Lung (tissue), 12 donors: ENCODE data around the gene MED13L. TPM values are rescaled to one million over a fixed set of nuclear protein-coding genes. Genes with fewer than 3 reads are reported as not detected.

ENCODE experiments used
- ATAC-seq: fragments of 200-7000 bp; cut with Tn5 transposase; one replicate; pipeline ENCODE4 v1.9.1; 2020; ENCODE audit warnings: moderate number of reproducible peaks; ENCODE audit not compliant: insufficient read depth, low FRiP score
- DNase-seq, 3 donors: peaks; one replicate each; pipeline ENCODE4 v3.0.0-alpha.2; 2013 to 2017
- H3K27ac ChIP-seq, 2 donors: one replicate each; pipeline ENCODE4 v1.5.1; 2013; ENCODE audit warnings: mild to moderate bottlenecking in 2 of 2, moderate library complexity in 2 of 2, control low read depth in 1 of 2, inconsistent platforms in 1 of 2, low read depth in 1 of 2, low read length in 1 of 2
- H3K27me3 ChIP-seq, 3 donors: one replicate each; pipeline ENCODE4 v1.5.1; 2013; ENCODE audit warnings: low read length in 2 of 3; ENCODE audit not compliant: control insufficient read depth in 3 of 3, insufficient read depth in 3 of 3
- H3K36me3 ChIP-seq, 4 donors: one replicate each; pipeline ENCODE4 v1.5.1; 2013; ENCODE audit warnings: low read length in 4 of 4, mild to moderate bottlenecking in 1 of 4, moderate library complexity in 1 of 4; ENCODE audit not compliant: control insufficient read depth in 4 of 4, insufficient read depth in 4 of 4
- H3K4me1 ChIP-seq, 5 donors: one replicate each; pipeline ENCODE4 v1.5.1; 2013; ENCODE audit warnings: low read length in 5 of 5, mild to moderate bottlenecking in 2 of 5, moderate library complexity in 1 of 5; ENCODE audit not compliant: control insufficient read depth in 5 of 5, insufficient read depth in 5 of 5
- H3K4me3 ChIP-seq: one replicate; pipeline ENCODE4 v1.5.1; 2013; ENCODE audit warnings: mild to moderate bottlenecking, control low read depth, moderate library complexity
- H3K9ac ChIP-seq, 2 donors: one replicate each; pipeline ENCODE4 v1.5.1; 2013; ENCODE audit warnings: low read length in 2 of 2, control low read depth in 1 of 2; ENCODE audit not compliant: insufficient read depth in 1 of 2
- H3K9me3 ChIP-seq, 4 donors: one replicate each; pipeline ENCODE4 v1.5.1; 2013; ENCODE audit warnings: low read length in 3 of 4, mild to moderate bottlenecking in 1 of 4, moderate library complexity in 1 of 4; ENCODE audit not compliant: control insufficient read depth in 4 of 4, insufficient read depth in 3 of 4
- WGBS, 2 donors: extraction: QIAGEN DNeasy Blood & Tissue Kit; methylation state at CpG; one replicate each; pipeline ENCODE4 v1.1.7; 2013; 5-methylcytosine and 5-hydroxymethylcytosine counted together
- polyA plus RNA-seq, 2 donors: library from polyadenylated mRNA; stranded (reverse); fragments of 200-250 nt; gene quantifications; one replicate each; pipeline ENCODE4 v1.2.1, GENCODE V29; 2013
- total RNA-seq, 2 donors: library from RNA; depleted of rRNA in 1 of 2; stranded (reverse); fragments of >200 nt in 1 of 2; gene quantifications; one replicate each; pipeline ENCODE4 v1.2.1, GENCODE V29; 2014 to 2021
- TF ChIP-seq, protein P1 (sequence below): IDR thresholded peaks from 2 replicates; pipeline ENCODE4 v1.5.1; 2012; ENCODE audit warnings: mild to moderate bottlenecking; ENCODE audit errors: control extremely low read depth, extremely low read depth
- donor health status: control.
- donor health status: control.
- donor health status: Bipolar disorder and iron deficiency.
- donor health status: healthy.
- donor health status: DM: yes; HTN: yes; CAD: no.

MED13L gene
- total and polyA plus RNA-seq, 4 donors, result 18.2 to 329 (median 71.4) TPM

- WGBS, 2 donors, result 89 to 94% methylated on average over 3 of the region's 3 CpGs
- TF ChIP-seq, protein P1, sequence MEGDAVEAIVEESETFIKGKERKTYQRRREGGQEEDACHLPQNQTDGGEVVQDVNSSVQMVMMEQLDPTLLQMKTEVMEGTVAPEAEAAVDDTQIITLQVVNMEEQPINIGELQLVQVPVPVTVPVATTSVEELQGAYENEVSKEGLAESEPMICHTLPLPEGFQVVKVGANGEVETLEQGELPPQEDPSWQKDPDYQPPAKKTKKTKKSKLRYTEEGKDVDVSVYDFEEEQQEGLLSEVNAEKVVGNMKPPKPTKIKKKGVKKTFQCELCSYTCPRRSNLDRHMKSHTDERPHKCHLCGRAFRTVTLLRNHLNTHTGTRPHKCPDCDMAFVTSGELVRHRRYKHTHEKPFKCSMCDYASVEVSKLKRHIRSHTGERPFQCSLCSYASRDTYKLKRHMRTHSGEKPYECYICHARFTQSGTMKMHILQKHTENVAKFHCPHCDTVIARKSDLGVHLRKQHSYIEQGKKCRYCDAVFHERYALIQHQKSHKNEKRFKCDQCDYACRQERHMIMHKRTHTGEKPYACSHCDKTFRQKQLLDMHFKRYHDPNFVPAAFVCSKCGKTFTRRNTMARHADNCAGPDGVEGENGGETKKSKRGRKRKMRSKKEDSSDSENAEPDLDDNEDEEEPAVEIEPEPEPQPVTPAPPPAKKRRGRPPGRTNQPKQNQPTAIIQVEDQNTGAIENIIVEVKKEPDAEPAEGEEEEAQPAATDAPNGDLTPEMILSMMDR, result no peak
- Histone ChIP-seq H3K27me3 (no peaks in the 10 kb centered on the region), H3K4me1 (peaks cover 3 to 19% (median 12%) of the 10 kb centered on the region in 5 donors), H3K9me3 (no peaks in the 10 kb centered on the region), H3K27ac (no peak overlapping the region), H3K4me3 (no peak overlapping the region), H3K36me3 (no peaks in the 10 kb centered on the region), H3K9ac (no peak overlapping the region)
- no peak for DNase-seq
- no peak for ATAC-seq
Measured at GRCh38 chr12:116057356-116057755, 220.1 kb downstream of the MED13L start.

GRCh38 chr12:116055895-116056607 lies 221.4 kb downstream of the MED13L start:
- Histone ChIP-seq H3K4me1 (peaks cover 3 to 26% (median 15%) of the 10 kb centered on the region in 5 donors), H3K27ac (no peak overlapping the region), H3K4me3 (no peak overlapping the region), H3K9ac (no peak overlapping the region), H3K9me3 (no peaks in the 10 kb centered on the region), H3K27me3 (no peaks in the 10 kb centered on the region), H3K36me3 (no peaks in the 10 kb centered on the region)
- TF ChIP-seq, protein P1, result no peak
- DNase-seq, result no peak
- ATAC-seq, result no peak
- WGBS, 2 donors, result 82 to 84% methylated on average over 3 of the region's 3 CpGs

GRCh38 chr12:116054280-116054679 lies 223.2 kb downstream of the MED13L start:
- Histone ChIP-seq H3K4me3 (no peak overlapping the region), H3K4me1 (peaks cover 5 to 30% (median 15%) of the 10 kb centered on the region in 5 donors), H3K36me3 (no peaks in the 10 kb centered on the region), H3K9ac (no peak overlapping the region), H3K27ac (no peak overlapping the region), H3K9me3 (no peaks in the 10 kb centered on the region), H3K27me3 (no peaks in the 10 kb centered on the region)
- TF ChIP-seq, protein P1, result no peak
- DNase-seq, result no peak
- ATAC-seq, result no peak
- WGBS, 2 donors, result 59 to 76% methylated on average over 2 of the region's 2 CpGs
